Measurements from ENCODE around the gene GLG1.

DNA sequence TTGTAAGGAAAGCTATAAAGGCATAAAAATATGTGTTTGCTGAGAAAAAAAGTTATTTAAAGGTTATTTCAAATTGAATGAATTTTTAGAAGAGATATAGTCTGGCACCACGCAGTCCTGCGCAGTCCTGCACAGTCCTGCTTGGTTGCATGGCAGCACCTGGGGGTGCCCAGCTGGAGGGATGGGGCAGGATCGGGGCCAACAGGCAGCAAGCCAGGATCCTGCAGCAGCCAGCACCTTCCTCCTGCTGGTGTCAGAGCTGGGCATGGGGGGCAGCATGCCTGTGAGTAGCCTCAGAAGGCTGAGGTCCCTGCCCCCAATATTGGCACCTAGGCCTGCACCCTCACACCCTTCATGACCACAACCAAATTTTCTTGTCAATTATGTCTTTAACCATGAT is 46.0 kb downstream of the GLG1 start:
- TF ChIP-seq, protein P1, sequence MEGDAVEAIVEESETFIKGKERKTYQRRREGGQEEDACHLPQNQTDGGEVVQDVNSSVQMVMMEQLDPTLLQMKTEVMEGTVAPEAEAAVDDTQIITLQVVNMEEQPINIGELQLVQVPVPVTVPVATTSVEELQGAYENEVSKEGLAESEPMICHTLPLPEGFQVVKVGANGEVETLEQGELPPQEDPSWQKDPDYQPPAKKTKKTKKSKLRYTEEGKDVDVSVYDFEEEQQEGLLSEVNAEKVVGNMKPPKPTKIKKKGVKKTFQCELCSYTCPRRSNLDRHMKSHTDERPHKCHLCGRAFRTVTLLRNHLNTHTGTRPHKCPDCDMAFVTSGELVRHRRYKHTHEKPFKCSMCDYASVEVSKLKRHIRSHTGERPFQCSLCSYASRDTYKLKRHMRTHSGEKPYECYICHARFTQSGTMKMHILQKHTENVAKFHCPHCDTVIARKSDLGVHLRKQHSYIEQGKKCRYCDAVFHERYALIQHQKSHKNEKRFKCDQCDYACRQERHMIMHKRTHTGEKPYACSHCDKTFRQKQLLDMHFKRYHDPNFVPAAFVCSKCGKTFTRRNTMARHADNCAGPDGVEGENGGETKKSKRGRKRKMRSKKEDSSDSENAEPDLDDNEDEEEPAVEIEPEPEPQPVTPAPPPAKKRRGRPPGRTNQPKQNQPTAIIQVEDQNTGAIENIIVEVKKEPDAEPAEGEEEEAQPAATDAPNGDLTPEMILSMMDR (IDR thresholded peaks at IDR 0.05; ENCODE audit: extremely low read depth in 1 of 2, insufficient read depth in 1 of 2, low read depth in 1 of 2, low read length in 2 of 2), result no peak
- no peak for TF ChIP-seq EZH2 (IDR thresholded peaks at IDR 0.05; ENCODE audit: borderline replicate concordance, low read depth, low read length, severe bottlenecking)
- no peak for TF ChIP-seq GATA2 (IDR thresholded peaks at IDR 0.05; ENCODE audit: insufficient read depth, insufficient read length, low read depth, low read length)
- TF ChIP-seq, protein P2, sequence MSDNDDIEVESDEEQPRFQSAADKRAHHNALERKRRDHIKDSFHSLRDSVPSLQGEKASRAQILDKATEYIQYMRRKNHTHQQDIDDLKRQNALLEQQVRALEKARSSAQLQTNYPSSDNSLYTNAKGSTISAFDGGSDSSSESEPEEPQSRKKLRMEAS (IDR thresholded peaks at IDR 0.05; ENCODE audit: insufficient read depth, insufficient read length), result no peak
- TF ChIP-seq POLR2A (IDR thresholded peaks at IDR 0.05; ENCODE audit: low read depth, low read length), result no peak
- TF ChIP-seq MYC (IDR thresholded peaks at IDR 0.05; ENCODE audit: low read depth, low read length), result no peak
- TF ChIP-seq JUN (IDR thresholded peaks at IDR 0.05; ENCODE audit: borderline replicate concordance, insufficient read depth, insufficient read length, low read depth), result no peak
- no peak for TF ChIP-seq FOS (IDR thresholded peaks at IDR 0.05; ENCODE audit: borderline replicate concordance, insufficient read depth, low read length)

Measured in endothelial cell of umbilical vein (primary cell).